HG02938 (cell line): ENCODE data around the gene GRK6.

Experiments
- ATAC-seq: cut with Tn5 transposase; IDR thresholded peaks from one replicate; pipeline ENCODE4 v1.9.1; 2021; ENCODE audit warnings: mild to moderate bottlenecking, moderate library complexity; ENCODE audit not compliant: unreplicated experiment

Gene GRK6

GRCh38 chr5:177452688-177453638, 26.5 kb downstream of the GRK6 start:
- no peak for ATAC-seq

GRCh38 chr5:177453852-177454396, 27.4 kb downstream of the GRK6 start:
- peak; percentile 2 for ATAC-seq

GRCh38 chr5:177454397-177455035, 28.0 kb downstream of the GRK6 start:
- ATAC-seq = peak; percentile 41

GRCh38 chr5:177455036-177455660, 28.7 kb downstream of the GRK6 start:
- ATAC-seq = peak; percentile 29

- ATAC-seq = peak; percentile 10
These were observed 29.4 kb downstream of the GRK6 start for GRCh38 chr5:177455661-177456590.

- no peak for ATAC-seq
These were observed 30.1 kb downstream of the GRK6 start for GRCh38 chr5:177456591-177456964.

- ATAC-seq = peak; percentile 44
These were observed 30.7 kb downstream of the GRK6 start for GRCh38 chr5:177456976-177457851.

- ATAC-seq = no peak
These were observed 31.6 kb downstream of the GRK6 start for GRCh38 chr5:177457852-177458681.

GRCh38 chr5:177458912-177459350, 32.5 kb downstream of the GRK6 start:
- no peak for ATAC-seq

- ATAC-seq = no peak
These were observed 32.9 kb downstream of the GRK6 start for GRCh38 chr5:177459357-177459756.

- no peak for ATAC-seq
These were observed 33.5 kb downstream of the GRK6 start for GRCh38 chr5:177459819-177460628.

- ATAC-seq = no peak
These were observed 35.7 kb downstream of the GRK6 start for GRCh38 chr5:177462021-177462670.

- ATAC-seq = no peak
These were observed 38.6 kb downstream of the GRK6 start for GRCh38 chr5:177465044-177465443.

- no peak for ATAC-seq
These were observed 40.4 kb downstream of the GRK6 start for GRCh38 chr5:177466861-177467260.

GRCh38 chr5:177467436-177467835, 41.0 kb downstream of the GRK6 start:
- ATAC-seq = no peak

GRCh38 chr5:177468329-177468684, 41.8 kb downstream of the GRK6 start:
- ATAC-seq = no peak
